MM.1S (cell line): ENCODE results near the gene GPR160.

Experiments
- DNase-seq: peaks from one replicate; pipeline ENCODE4 v3.0.0-alpha.2; 2015
- H2AFZ ChIP-seq: fragments of 300-600 bp; sonication (generic); 2 replicates; pipeline ENCODE4 v1.6.0; 2016; ENCODE audit warnings: antibody characterized with exemption, low read length
- H3F3A ChIP-seq: fragments of 300-600 bp; sonication (generic); 2 replicates; pipeline ENCODE4 v1.6.1; 2016; ENCODE audit warnings: mild to moderate bottlenecking, antibody characterized with exemption, low read length, moderate library complexity, mixed read lengths; ENCODE audit not compliant: insufficient read depth
- H3K27ac ChIP-seq: fragments of 300-600 bp; sonication (generic); 2 replicates; pipeline ENCODE4 v1.5.1; 2016; ENCODE audit warnings: mild to moderate bottlenecking, low read length
- H3K27me3 ChIP-seq: fragments of 300-600 bp; sonication (generic); replicated peaks from 2 replicates; pipeline ENCODE4 v1.6.0; 2016; ENCODE audit warnings: low read length; ENCODE audit not compliant: insufficient read depth
- H3K36me3 ChIP-seq: fragments of 300-600 bp; sonication (generic); replicated peaks from 2 replicates; pipeline ENCODE4 v1.6.1; 2016; ENCODE audit warnings: mild to moderate bottlenecking, low read length, mixed read lengths; ENCODE audit not compliant: insufficient read depth
- H3K4me1 ChIP-seq: fragments of 300-600 bp; sonication (generic); 2 replicates; pipeline ENCODE4 v1.6.1; 2016; ENCODE audit warnings: low read length, mixed read lengths
- H3K4me2 ChIP-seq: fragments of 300-600 bp; sonication (generic); 2 replicates; pipeline ENCODE4 v1.6.0; 2016; ENCODE audit warnings: low read depth, low read length
- H3K4me3 ChIP-seq: fragments of 300-600 bp; sonication (generic); 2 replicates; pipeline ENCODE4 v1.5.1; 2016; ENCODE audit warnings: low read length, mixed read lengths
- H3K79me2 ChIP-seq: fragments of 300-600 bp; sonication (generic); 2 replicates; pipeline ENCODE4 v1.6.1; 2016; ENCODE audit warnings: mixed run types, low read length, mixed read lengths
- H3K9ac ChIP-seq: fragments of 300-600 bp; sonication (generic); 2 replicates; pipeline ENCODE4 v1.6.1; 2016; ENCODE audit warnings: low read length, mixed read lengths
- H3K9me2 ChIP-seq: fragments of 300-600 bp; sonication (generic); replicated peaks from 2 replicates; pipeline ENCODE4 v1.6.1; 2016; ENCODE audit warnings: mild to moderate bottlenecking, low read length, mixed read lengths; ENCODE audit not compliant: insufficient read depth
- H3K9me3 ChIP-seq: fragments of 300-600 bp; sonication (generic); replicated peaks from 2 replicates; pipeline ENCODE4 v1.6.1; 2016; ENCODE audit warnings: mild to moderate bottlenecking, low read length, mixed read lengths; ENCODE audit not compliant: insufficient read depth
- H4K20me1 ChIP-seq: fragments of 300-600 bp; sonication (generic); 2 replicates; pipeline ENCODE4 v1.6.1; 2016; ENCODE audit warnings: mild to moderate bottlenecking, low read length, moderate library complexity, mixed read lengths; ENCODE audit not compliant: insufficient read depth
- EZH2 ChIP-seq: fragments of 300-600 bp; sonication (generic); optimal IDR thresholded peaks from 2 replicates; pipeline ENCODE3; 2017; ENCODE audit warnings: low read depth, mild to moderate bottlenecking, antibody characterized with exemption, low read length, mixed read lengths
- EZH2phosphoT487 ChIP-seq: fragments of 300-600 bp; sonication (generic); IDR thresholded peaks from 2 replicates; pipeline ENCODE4 v1.6.1; 2018; ENCODE audit warnings: antibody characterized with exemption, low read length
- TF ChIP-seq, protein P1 (sequence below): fragments of 300-600 bp; sonication (generic); IDR thresholded peaks from 2 replicates; pipeline ENCODE4 v1.5.1; 2016; ENCODE audit warnings: antibody characterized with exemption, low read length, mixed read lengths

Gene GPR160

DNA sequence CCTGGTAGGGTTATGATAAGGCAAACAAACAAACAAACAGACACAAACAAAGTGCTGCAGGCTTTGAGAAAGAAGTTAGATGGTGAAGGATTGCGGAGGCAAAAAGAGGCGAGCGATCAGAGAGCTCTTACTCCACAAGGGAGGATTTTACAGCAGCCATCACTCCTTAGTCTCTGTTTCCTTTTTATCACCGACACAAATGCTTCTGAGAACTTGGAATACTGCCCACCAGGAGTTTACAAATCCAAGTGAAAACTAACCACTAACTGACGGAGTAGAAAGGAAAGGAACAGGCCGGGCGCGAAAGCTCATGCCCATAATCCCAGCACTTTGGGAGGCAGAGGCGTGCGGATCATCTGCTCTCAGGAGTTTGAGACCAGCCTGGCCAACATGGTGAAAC lies 35.6 kb upstream of the GPR160 start:
- no peaks in the 10 kb centered on the region for H3K36me3 ChIP-seq
- TF ChIP-seq, protein P1, sequence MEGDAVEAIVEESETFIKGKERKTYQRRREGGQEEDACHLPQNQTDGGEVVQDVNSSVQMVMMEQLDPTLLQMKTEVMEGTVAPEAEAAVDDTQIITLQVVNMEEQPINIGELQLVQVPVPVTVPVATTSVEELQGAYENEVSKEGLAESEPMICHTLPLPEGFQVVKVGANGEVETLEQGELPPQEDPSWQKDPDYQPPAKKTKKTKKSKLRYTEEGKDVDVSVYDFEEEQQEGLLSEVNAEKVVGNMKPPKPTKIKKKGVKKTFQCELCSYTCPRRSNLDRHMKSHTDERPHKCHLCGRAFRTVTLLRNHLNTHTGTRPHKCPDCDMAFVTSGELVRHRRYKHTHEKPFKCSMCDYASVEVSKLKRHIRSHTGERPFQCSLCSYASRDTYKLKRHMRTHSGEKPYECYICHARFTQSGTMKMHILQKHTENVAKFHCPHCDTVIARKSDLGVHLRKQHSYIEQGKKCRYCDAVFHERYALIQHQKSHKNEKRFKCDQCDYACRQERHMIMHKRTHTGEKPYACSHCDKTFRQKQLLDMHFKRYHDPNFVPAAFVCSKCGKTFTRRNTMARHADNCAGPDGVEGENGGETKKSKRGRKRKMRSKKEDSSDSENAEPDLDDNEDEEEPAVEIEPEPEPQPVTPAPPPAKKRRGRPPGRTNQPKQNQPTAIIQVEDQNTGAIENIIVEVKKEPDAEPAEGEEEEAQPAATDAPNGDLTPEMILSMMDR = no peak
- no peak for TF ChIP-seq EZH2phosphoT487
- no peak for TF ChIP-seq EZH2
- no peak overlapping the region for H3K4me2 ChIP-seq
- H3K4me1 ChIP-seq = peaks cover 38% of the 10 kb centered on the region
- no peak for DNase-seq
- no peak overlapping the region for H3K4me3 ChIP-seq
- H3F3A ChIP-seq = peaks cover 16% of the 10 kb centered on the region
- H3K9ac ChIP-seq = no peak overlapping the region
- H3K27ac ChIP-seq = no peak overlapping the region
- no peaks in the 10 kb centered on the region for H3K79me2 ChIP-seq
- H3K9me2 ChIP-seq = no peaks in the 10 kb centered on the region
- H3K9me3 ChIP-seq = no peaks in the 10 kb centered on the region
- H3K27me3 ChIP-seq = no peaks in the 10 kb centered on the region
- H4K20me1 ChIP-seq = no peaks in the 10 kb centered on the region
- no peak overlapping the region for H2AFZ ChIP-seq

DNA sequence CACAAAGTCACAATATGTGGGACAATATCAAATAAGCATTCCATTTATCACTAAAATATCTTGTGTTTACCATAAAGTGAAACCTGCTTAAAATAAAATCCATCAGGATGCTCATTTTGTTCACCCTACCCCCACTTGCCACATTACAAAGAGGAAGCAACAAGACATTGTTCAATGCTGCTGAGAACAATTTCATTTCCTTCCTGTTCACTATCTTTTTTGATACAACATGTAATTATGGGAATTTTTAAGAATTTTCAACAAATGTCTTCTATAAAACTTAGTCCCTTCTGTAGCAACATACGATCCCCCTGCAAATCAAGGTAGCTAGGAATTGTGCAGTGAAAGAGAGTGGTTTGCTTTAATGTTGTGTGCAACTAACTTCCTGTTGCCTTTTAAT lies 34.9 kb upstream of the GPR160 start:
- Histone ChIP-seq H3K27me3 (no peaks in the 10 kb centered on the region), H3K9ac (no peak overlapping the region), H3K4me1 (peaks cover 35% of the 10 kb centered on the region), H3K9me2 (no peaks in the 10 kb centered on the region), H3K4me2 (peak overlapping the region; percentile 26; the same call in 1 of the 2 replicates), H3F3A (peaks cover 19% of the 10 kb centered on the region), H3K79me2 (no peaks in the 10 kb centered on the region), H4K20me1 (no peaks in the 10 kb centered on the region), H3K27ac (no peak overlapping the region), H3K4me3 (no peak overlapping the region), H3K36me3 (no peaks in the 10 kb centered on the region), H2AFZ (peak overlapping the region; percentile 47; the same call in 1 of the 2 replicates), H3K9me3 (no peaks in the 10 kb centered on the region)
- no peak for TF ChIP-seq EZH2
- TF ChIP-seq EZH2phosphoT487 = no peak
- TF ChIP-seq, protein P1 = no peak
- no peak for DNase-seq

DNA sequence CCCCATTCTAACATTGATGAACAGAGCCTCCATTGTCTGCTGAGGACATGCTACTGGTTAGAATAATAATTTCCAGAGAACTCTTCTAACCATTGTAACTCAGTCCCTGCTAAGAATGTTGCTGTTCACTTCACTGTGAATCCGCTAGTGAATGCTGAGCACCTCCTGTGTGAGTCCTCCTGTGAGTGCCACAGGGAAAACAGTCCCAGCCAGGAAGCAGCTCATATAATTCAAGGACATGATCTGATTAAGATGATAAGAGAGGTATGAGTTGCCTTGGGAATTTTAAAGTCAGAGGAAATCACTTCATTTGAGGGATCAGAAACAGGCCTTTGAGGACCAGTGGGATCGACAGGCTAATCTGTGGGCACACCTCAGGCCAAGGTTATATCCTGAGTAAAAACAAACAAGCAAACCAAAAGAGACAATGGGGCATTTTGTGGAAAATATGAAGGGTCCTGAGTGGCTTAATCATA lies 33.9 kb upstream of the GPR160 start:
- no peaks in the 10 kb centered on the region for H3K36me3 ChIP-seq
- no peak overlapping the region for H3K4me3 ChIP-seq
- no peaks in the 10 kb centered on the region for H3K79me2 ChIP-seq
- TF ChIP-seq EZH2phosphoT487 (no peak), EZH2 (no peak)
- TF ChIP-seq, protein P1 = no peak
- H3K27me3 ChIP-seq = no peaks in the 10 kb centered on the region
- H3K9me2 ChIP-seq = no peaks in the 10 kb centered on the region
- no peaks in the 10 kb centered on the region for H4K20me1 ChIP-seq
- peaks cover 9% of the 10 kb centered on the region; the same call in 1 of the 2 replicates for H3F3A ChIP-seq
- H3K4me1 ChIP-seq = peaks cover 25% of the 10 kb centered on the region
- H2AFZ ChIP-seq = no peak overlapping the region
- no peak for DNase-seq
- H3K9me3 ChIP-seq = no peaks in the 10 kb centered on the region
- no peak overlapping the region for H3K4me2 ChIP-seq
- no peak overlapping the region for H3K9ac ChIP-seq
- no peak overlapping the region for H3K27ac ChIP-seq
